ENCODE measurements around the gene MCC.

DNA sequence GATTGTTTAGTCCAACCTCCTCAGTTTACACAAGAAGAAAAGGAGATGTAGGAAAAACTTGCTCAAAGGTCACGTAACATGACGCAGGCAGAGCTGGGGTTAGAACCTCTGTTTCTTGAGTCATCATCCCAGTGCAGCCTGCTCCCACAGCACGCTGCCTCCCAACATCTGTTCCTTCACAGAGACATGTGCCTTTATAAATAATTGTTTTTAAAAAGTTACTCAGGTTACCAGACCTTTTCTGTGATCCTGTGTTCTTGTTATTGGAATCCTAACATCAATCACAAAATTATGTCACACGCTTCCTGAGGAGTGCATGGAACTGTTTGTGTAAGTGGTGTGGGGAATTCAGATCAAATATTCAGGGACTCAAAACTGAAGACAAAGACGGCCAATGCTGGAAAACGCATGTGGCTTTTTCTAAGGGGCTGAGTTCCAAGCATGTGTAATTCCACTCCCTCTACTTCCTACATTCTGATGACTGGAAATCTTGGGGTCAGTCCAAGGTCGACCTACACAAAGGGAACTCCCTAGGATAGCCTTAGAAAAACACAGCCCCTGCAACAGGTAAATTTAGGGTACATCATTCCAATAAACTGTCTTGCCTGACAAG is 237.8 kb downstream of the MCC start:
- TF ChIP-seq, protein P1, sequence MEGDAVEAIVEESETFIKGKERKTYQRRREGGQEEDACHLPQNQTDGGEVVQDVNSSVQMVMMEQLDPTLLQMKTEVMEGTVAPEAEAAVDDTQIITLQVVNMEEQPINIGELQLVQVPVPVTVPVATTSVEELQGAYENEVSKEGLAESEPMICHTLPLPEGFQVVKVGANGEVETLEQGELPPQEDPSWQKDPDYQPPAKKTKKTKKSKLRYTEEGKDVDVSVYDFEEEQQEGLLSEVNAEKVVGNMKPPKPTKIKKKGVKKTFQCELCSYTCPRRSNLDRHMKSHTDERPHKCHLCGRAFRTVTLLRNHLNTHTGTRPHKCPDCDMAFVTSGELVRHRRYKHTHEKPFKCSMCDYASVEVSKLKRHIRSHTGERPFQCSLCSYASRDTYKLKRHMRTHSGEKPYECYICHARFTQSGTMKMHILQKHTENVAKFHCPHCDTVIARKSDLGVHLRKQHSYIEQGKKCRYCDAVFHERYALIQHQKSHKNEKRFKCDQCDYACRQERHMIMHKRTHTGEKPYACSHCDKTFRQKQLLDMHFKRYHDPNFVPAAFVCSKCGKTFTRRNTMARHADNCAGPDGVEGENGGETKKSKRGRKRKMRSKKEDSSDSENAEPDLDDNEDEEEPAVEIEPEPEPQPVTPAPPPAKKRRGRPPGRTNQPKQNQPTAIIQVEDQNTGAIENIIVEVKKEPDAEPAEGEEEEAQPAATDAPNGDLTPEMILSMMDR (conservative IDR thresholded peaks at IDR 0.05; ENCODE audit: low read depth, low read length), result no peak
- TF ChIP-seq POLR2A (IDR thresholded peaks at IDR 0.05; ENCODE audit: low read depth, low read length), result no peak; the same call in none of the 2 replicates
- TF ChIP-seq MAFK (IDR thresholded peaks at IDR 0.05; ENCODE audit: low read depth, low read length), result no peak
- peak; percentile 81 for TF ChIP-seq BHLHE40 (IDR thresholded peaks at IDR 0.05; ENCODE audit: low read depth, low read length)
